GM12873 (cell line): ENCODE measurements around the gene MROH2B.

ENCODE experiments used
- TF ChIP-seq, protein P1 (sequence below): IDR thresholded peaks from 2 replicates; pipeline ENCODE4 v1.5.1; 2012; ENCODE audit warnings: low read depth, mild to moderate bottlenecking, moderate library complexity, low read length, control low read depth; ENCODE audit not compliant: insufficient read depth; ENCODE audit errors: missing control alignments

MROH2B gene

GRCh38 chr5:41097642-41098041 lies 26.5 kb upstream of the MROH2B start:
- TF ChIP-seq, protein P1, sequence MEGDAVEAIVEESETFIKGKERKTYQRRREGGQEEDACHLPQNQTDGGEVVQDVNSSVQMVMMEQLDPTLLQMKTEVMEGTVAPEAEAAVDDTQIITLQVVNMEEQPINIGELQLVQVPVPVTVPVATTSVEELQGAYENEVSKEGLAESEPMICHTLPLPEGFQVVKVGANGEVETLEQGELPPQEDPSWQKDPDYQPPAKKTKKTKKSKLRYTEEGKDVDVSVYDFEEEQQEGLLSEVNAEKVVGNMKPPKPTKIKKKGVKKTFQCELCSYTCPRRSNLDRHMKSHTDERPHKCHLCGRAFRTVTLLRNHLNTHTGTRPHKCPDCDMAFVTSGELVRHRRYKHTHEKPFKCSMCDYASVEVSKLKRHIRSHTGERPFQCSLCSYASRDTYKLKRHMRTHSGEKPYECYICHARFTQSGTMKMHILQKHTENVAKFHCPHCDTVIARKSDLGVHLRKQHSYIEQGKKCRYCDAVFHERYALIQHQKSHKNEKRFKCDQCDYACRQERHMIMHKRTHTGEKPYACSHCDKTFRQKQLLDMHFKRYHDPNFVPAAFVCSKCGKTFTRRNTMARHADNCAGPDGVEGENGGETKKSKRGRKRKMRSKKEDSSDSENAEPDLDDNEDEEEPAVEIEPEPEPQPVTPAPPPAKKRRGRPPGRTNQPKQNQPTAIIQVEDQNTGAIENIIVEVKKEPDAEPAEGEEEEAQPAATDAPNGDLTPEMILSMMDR, result no peak

- TF ChIP-seq, protein P1, result no peak
These were observed 24.4 kb upstream of the MROH2B start for GRCh38 chr5:41095324-41096101.

DNA sequence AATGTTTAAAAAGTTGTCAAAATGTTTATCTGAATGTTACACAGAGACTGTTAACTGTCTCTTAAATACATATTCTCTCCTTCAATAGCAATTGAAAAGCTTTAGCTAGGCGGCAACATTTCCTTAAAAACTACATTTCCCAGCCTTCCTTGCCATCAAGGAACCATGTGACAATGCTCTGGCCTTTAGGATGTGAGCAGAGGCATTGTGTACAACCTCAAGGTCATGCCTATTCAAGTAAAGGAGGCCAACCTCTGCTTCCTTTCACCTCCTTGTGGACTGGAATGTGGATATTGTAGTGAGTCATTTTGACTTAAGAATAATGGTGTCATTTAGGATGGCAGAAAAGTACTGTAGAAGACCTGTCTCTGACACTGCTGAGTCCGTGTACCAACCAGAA lies 23.7 kb upstream of the MROH2B start:
- TF ChIP-seq, protein P1, result no peak

- TF ChIP-seq, protein P1, result no peak
These were observed 22.7 kb upstream of the MROH2B start for GRCh38 chr5:41093803-41094202.

- TF ChIP-seq, protein P1, result no peak
These were observed 16.3 kb upstream of the MROH2B start for GRCh38 chr5:41087461-41087860.

GRCh38 chr5:41083306-41083705 lies 12.2 kb upstream of the MROH2B start:
- TF ChIP-seq, protein P1, result no peak

DNA sequence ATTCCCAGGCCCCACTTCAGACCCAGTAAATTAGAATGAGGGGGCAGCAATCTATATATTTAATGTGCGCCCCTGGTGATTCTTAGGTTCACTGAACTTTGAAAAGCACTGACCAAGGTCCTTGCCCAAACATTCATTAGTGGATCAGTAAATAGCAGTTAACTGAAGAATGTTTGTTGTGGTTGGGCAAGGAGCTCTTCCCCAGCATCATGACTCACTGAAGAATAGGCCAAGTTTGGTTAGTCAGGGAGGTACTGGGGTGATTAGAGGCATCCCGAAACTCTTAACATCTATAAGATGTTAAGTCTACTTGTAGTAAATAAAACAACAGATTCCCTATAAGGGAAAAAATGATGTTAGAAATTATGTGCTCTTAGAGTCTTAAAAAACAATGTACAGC lies 833 bp upstream of the MROH2B start:
- TF ChIP-seq, protein P1, result no peak
